Fibroblast of the aortic adventitia (primary cell): ENCODE measurements around the gene ZNF655. TPM values are rescaled to one million over a fixed set of nuclear protein-coding genes. Genes with fewer than 3 reads are reported as not detected.
A peak's percentile ranks its signal among the peaks of the same experiment; 100 is the strongest.
"Not testable (repeated sequence)": the region's sequence is repeated elsewhere in the genome, so short reads cannot be mapped to it uniquely, and the experiment has no call there.

Experiments used
- DNase-seq: peaks from one replicate; pipeline ENCODE4 v3.0.0-alpha.2; 2010; ENCODE audit warnings: low read depth
- H3K4me3 ChIP-seq: 2 replicates; pipeline ENCODE4 v1.5.1; 2011; ENCODE audit warnings: low read depth, mild to moderate bottlenecking, control low read depth, low read length, moderate library complexity
- CTCF ChIP-seq: IDR thresholded peaks from 2 replicates; pipeline ENCODE4 v1.5.1; 2011; ENCODE audit warnings: mild to moderate bottlenecking, low read length, control low read depth, inconsistent platforms; ENCODE audit not compliant: insufficient read depth
- total RNA-seq: library from RNA; depleted of rRNA; stranded (reverse); fragments of >200 nt; gene quantifications from 2 replicates; pipeline ENCODE4 v1.2.3, GENCODE V29; 2012; ENCODE audit warnings: low replicate concordance

ZNF655 gene
- total RNA-seq, 1 donor, result 76.0 TPM

- no peak for DNase-seq
- H3K4me3 ChIP-seq, result no peak overlapping the region
These were observed 19.1 kb upstream of the ZNF655 start for GRCh38 chr7:99539213-99539811.

GRCh38 chr7:99540542-99540941, 17.9 kb upstream of the ZNF655 start:
- no peak overlapping the region for H3K4me3 ChIP-seq
- TF ChIP-seq CTCF, result no peak
- DNase-seq, result no peak

More at GRCh38 chr7:99539213-99539811, 19.1 kb upstream of the ZNF655 start:
- no peak for TF ChIP-seq CTCF

- TF ChIP-seq CTCF, result no peak
- DNase-seq, result no peak
- no peak overlapping the region for H3K4me3 ChIP-seq
These were observed 17.2 kb upstream of the ZNF655 start for GRCh38 chr7:99541212-99541611.

- H3K4me3 ChIP-seq, result no peak overlapping the region
- no peak for TF ChIP-seq CTCF
- no peak for DNase-seq
These were observed 15.3 kb upstream of the ZNF655 start for GRCh38 chr7:99543081-99543671.

GRCh38 chr7:99543916-99544315, 14.5 kb upstream of the ZNF655 start:
- DNase-seq, result no peak
- TF ChIP-seq CTCF, result no peak
- H3K4me3 ChIP-seq, result no peak overlapping the region

GRCh38 chr7:99545308-99545707, 13.1 kb upstream of the ZNF655 start:
- H3K4me3 ChIP-seq, DNase-seq: not testable (repeated sequence)

GRCh38 chr7:99549545-99549944, 8.9 kb upstream of the ZNF655 start:
- not testable (repeated sequence) for DNase-seq, H3K4me3 ChIP-seq

- peak overlapping the region; percentile 98 for H3K4me3 ChIP-seq
- TF ChIP-seq CTCF, result no peak
- peak; percentile 20 for DNase-seq
These were observed 7.1 kb upstream of the ZNF655 start for GRCh38 chr7:99551334-99551733.
